IMR-90 (cell line): Measurements from ENCODE around the gene PNCK.

Experiments used
- BHLHE40 ChIP-seq: fragments of 150-350 bp; IDR thresholded peaks from 2 replicates; pipeline ENCODE4 v1.6.1; 2016; ENCODE audit warnings: mild to moderate bottlenecking, low read depth, low read length
- CEBPB ChIP-seq: IDR thresholded peaks from 2 replicates; pipeline ENCODE4 v1.6.1; 2012; ENCODE audit warnings: low read depth, low read length, improper control_type of control experiment
- CHD1 ChIP-seq: IDR thresholded peaks from 2 replicates; pipeline ENCODE4 v1.6.1; 2012; ENCODE audit warnings: low read depth, low read length, improper control_type of control experiment
- MAFK ChIP-seq: IDR thresholded peaks from 2 replicates; pipeline ENCODE4 v1.6.1; 2012; ENCODE audit warnings: low read depth, low read length, improper control_type of control experiment
- MAZ ChIP-seq: IDR thresholded peaks from 2 replicates; pipeline ENCODE4 v1.6.1; 2012; ENCODE audit warnings: low read depth, mild to moderate bottlenecking, low read length, improper control_type of control experiment, moderate library complexity, borderline replicate concordance
- MXI1 ChIP-seq: IDR thresholded peaks from 2 replicates; pipeline ENCODE4 v1.6.1; 2012; ENCODE audit warnings: low read depth, mild to moderate bottlenecking, low read length, moderate library complexity, borderline replicate concordance
- POLR2A ChIP-seq: IDR thresholded peaks from 2 replicates; pipeline ENCODE4 v1.6.1; 2012; ENCODE audit warnings: mild to moderate bottlenecking, low read depth, low read length
- RCOR1 ChIP-seq: IDR thresholded peaks from 2 replicates; pipeline ENCODE4 v1.6.1; 2012; ENCODE audit warnings: mild to moderate bottlenecking, low read length, improper control_type of control experiment; ENCODE audit not compliant: insufficient replicate concordance
- TF ChIP-seq, protein P1 (sequence below): conservative IDR thresholded peaks from 2 replicates; pipeline ENCODE4 v1.5.1; 2012; ENCODE audit warnings: mild to moderate bottlenecking, low read depth, low read length, improper control_type of control experiment
- TF ChIP-seq, protein P2 (sequence below): fragments of 150-350 bp; IDR thresholded peaks from 2 replicates; pipeline ENCODE4 v1.6.1; 2017; ENCODE audit warnings: mild to moderate bottlenecking, antibody characterized with exemption, low read length, low read depth

DNA sequence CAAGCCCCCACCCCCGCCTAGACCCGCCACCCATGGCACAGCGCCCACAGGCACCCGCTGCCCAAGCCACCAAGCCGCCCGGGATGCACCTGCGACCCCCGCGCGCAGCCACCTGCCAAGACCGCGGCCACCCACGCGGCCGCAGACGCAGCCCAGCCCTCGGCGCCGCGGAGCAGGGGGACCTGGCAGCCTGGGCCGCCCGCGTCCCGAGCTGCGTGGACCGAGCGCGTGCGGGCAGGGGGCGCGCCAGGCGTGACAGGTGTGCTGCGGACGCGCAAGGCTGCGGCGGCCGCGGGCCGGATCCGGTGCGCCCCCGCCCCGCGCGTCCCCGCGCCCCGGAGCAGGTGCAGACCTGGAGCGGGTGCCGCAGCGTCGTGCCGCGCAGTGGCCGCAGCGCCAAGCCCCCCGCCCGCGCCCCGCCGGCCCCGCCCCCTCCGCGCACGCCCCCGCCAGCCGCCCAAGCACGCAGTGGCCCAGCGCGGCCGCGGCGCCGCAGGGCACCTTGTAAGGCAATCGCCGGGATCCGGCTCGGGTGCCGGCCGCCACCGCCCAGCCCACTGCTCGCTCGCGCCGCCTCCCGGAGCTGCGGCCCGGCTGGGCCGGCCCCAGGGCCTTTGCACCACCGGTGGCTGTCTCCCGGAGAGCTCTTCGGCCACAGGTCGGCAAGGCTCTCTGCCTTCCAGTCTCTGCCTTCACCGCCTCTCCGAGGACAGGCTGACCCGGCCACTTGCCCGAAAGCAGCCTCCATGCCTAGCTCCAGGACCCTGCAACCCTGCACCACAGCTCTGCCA is at the start of gene PNCK:
- TF ChIP-seq RCOR1 (no peak), POLR2A (no peak), MXI1 (no peak), MAZ (no peak), BHLHE40 (no peak), CEBPB (no peak), CHD1 (no peak), MAFK (no peak)
- TF ChIP-seq, protein P1, sequence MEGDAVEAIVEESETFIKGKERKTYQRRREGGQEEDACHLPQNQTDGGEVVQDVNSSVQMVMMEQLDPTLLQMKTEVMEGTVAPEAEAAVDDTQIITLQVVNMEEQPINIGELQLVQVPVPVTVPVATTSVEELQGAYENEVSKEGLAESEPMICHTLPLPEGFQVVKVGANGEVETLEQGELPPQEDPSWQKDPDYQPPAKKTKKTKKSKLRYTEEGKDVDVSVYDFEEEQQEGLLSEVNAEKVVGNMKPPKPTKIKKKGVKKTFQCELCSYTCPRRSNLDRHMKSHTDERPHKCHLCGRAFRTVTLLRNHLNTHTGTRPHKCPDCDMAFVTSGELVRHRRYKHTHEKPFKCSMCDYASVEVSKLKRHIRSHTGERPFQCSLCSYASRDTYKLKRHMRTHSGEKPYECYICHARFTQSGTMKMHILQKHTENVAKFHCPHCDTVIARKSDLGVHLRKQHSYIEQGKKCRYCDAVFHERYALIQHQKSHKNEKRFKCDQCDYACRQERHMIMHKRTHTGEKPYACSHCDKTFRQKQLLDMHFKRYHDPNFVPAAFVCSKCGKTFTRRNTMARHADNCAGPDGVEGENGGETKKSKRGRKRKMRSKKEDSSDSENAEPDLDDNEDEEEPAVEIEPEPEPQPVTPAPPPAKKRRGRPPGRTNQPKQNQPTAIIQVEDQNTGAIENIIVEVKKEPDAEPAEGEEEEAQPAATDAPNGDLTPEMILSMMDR: no peak
- TF ChIP-seq, protein P2, sequence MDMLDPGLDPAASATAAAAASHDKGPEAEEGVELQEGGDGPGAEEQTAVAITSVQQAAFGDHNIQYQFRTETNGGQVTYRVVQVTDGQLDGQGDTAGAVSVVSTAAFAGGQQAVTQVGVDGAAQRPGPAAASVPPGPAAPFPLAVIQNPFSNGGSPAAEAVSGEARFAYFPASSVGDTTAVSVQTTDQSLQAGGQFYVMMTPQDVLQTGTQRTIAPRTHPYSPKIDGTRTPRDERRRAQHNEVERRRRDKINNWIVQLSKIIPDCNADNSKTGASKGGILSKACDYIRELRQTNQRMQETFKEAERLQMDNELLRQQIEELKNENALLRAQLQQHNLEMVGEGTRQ: no peak
